PC-9 (cell line): ENCODE results near the gene AMOTL2. TPM values are rescaled to one million over a fixed set of nuclear protein-coding genes. Genes with fewer than 3 reads are reported as not detected.
A peak's percentile ranks its signal among the peaks of the same experiment; 100 is the strongest.

Experiments
- BruUV-seq: library from RNA; stranded (reverse); fragments of 400-500 nt; replicated peaks from 2 replicates; lab custom pipeline; 2021; lab: Mats Ljungman, UMichigan
- CTCF ChIA-PET: fragments of 300-600 bp; sonication (Branson Sonifier 250); formaldehyde crosslinking; loops from one replicate; lab custom pipeline; 2022; ENCODE audit warnings: antibody characterized with exemption; lab: Charles Lee
- POLR2A ChIA-PET: fragments of 300-600 bp; sonication (Branson Sonifier 250); formaldehyde crosslinking; loops from one replicate; lab custom pipeline; 2022; ENCODE audit warnings: antibody characterized with exemption; ENCODE audit not compliant: unreplicated experiment; lab: Charles Lee
- DNase-seq, 2 experiments: peaks; one replicate each; pipeline versions ENCODE4 v3.0.0 to v3.0.0-alpha.2; 2015 to 2022; ENCODE audit warnings: mixed read lengths in 1 of 2
- H2AFZ ChIP-seq: fragments of 200-600 bp; sonication (generic); 2 replicates; pipeline ENCODE4 v1.8.1; 2017; ENCODE audit warnings: antibody characterized with exemption
- H3F3A ChIP-seq: fragments of 200-600 bp; sonication (generic); 2 replicates; pipeline ENCODE4 v1.8.1; 2017; ENCODE audit warnings: antibody characterized with exemption, mild to moderate bottlenecking, low read depth; ENCODE audit not compliant: insufficient read depth
- H3K27ac ChIP-seq: fragments of 200-600 bp; sonication (generic); 2 replicates; pipeline ENCODE4 v1.6.1; 2016; ENCODE audit warnings: mixed run types
- H3K27me3 ChIP-seq: fragments of 200-600 bp; sonication (generic); 2 replicates; pipeline ENCODE4 v1.6.1; 2016; ENCODE audit warnings: low read depth, mixed run types; ENCODE audit not compliant: insufficient read depth
- H3K36me3 ChIP-seq: fragments of 200-600 bp; sonication (generic); 2 replicates; pipeline ENCODE4 v1.6.1; 2016; ENCODE audit warnings: low read depth, mixed run types
- H3K4me1 ChIP-seq: fragments of 200-600 bp; sonication (generic); replicated peaks from 2 replicates; pipeline ENCODE4 v1.6.1; 2016; ENCODE audit warnings: mixed run types; ENCODE audit not compliant: insufficient read depth
- H3K4me2 ChIP-seq: fragments of 200-600 bp; sonication (generic); 2 replicates; pipeline ENCODE4 v1.6.1; 2017; ENCODE audit warnings: mixed run types
- H3K4me3 ChIP-seq: fragments of 200-600 bp; sonication (generic); 2 replicates; pipeline ENCODE4 v1.6.1; 2016; ENCODE audit warnings: mixed run types
- H3K79me2 ChIP-seq: fragments of 200-600 bp; sonication (generic); 2 replicates; pipeline ENCODE4 v1.6.1; 2017; ENCODE audit warnings: low read depth, mixed run types
- H3K9me2 ChIP-seq: fragments of 200-600 bp; sonication (generic); 2 replicates; pipeline ENCODE4 v1.8.1; 2017; ENCODE audit warnings: mild to moderate bottlenecking; ENCODE audit not compliant: insufficient read depth
- H3K9me3 ChIP-seq: fragments of 200-600 bp; sonication (generic); 2 replicates; pipeline ENCODE4 v1.8.1; 2016; ENCODE audit warnings: low read depth; ENCODE audit not compliant: insufficient read depth
- H4K20me1 ChIP-seq: fragments of 200-600 bp; sonication (generic); 2 replicates; pipeline ENCODE4 v1.8.1; 2017; ENCODE audit not compliant: insufficient read depth
- CTCF ChIP-seq: fragments of 200-600 bp; sonication (generic); conservative IDR thresholded peaks from 2 replicates; pipeline ENCODE4 v1.6.1; 2017; ENCODE audit warnings: mixed run types, antibody characterized with exemption, mild to moderate bottlenecking, moderate library complexity
- EZH2 ChIP-seq: fragments of 200-600 bp; sonication (generic); IDR thresholded peaks from 2 replicates; pipeline ENCODE4 v1.8.0; 2017; ENCODE audit warnings: antibody characterized with exemption, low read depth
- intact Hi-C: fragments of 100-400 bp; cut with micrococcal nuclease; formaldehyde crosslinking; loops from one replicate; pipeline ENCODE4 v1.10.0; 2022; ENCODE audit not compliant: unreplicated experiment
- microRNA-seq: library from miRNA; unstranded; fragments of <30 nt; microRNA quantifications from one replicate; pipeline ENCODE4 v1.2.0, GENCODE V29; 2021; ENCODE audit warnings: borderline number of aligned reads, borderline replicate concordance
- total RNA-seq: library from RNA; stranded (reverse); gene quantifications from 2 replicates; pipeline ENCODE4 v1.2.3, GENCODE V29; 2021

AMOTL2 gene
- total RNA-seq, 1 experiment from 2014 or later: 147 TPM

GRCh38 chr3:134308350-134308891, 65.8 kb downstream of the AMOTL2 start:
- Histone ChIP-seq H3K4me1 (peaks cover 52% of the 10 kb centered on the region), H3K27ac (peak overlapping the region; percentile 98)
- POLR2A ChIA-PET: interaction anchor here (0.5 to 0.8 kb wide), 3 partner anchors 23 to 96 kb away, joined by 3 to 11 read pairs (median 10); no protein-coding TSS in a partner anchor

GRCh38 chr3:134307425-134307824, 66.8 kb downstream of the AMOTL2 start:
- Histone ChIP-seq H3K79me2 (no peaks in the 10 kb centered on the region), H3K9me2 (no peaks in the 10 kb centered on the region), H2AFZ (no peak overlapping the region), H3K27me3 (no peaks in the 10 kb centered on the region), H3K27ac (no peak overlapping the region), H3K36me3 (no peaks in the 10 kb centered on the region), H3K4me2 (no peak overlapping the region), H3K9me3 (no peaks in the 10 kb centered on the region), H4K20me1 (no peaks in the 10 kb centered on the region), H3K4me3 (no peak overlapping the region), H3F3A (peaks cover 26% of the 10 kb centered on the region; the same call in 1 of the 2 replicates), H3K4me1 (peaks cover 45% of the 10 kb centered on the region)
- CTCF ChIA-PET: no interaction called here
- DNase-seq: no peak
- POLR2A ChIA-PET: interaction anchor here (1.0 kb wide), 1 partner anchor 57 kb away, joined by 3 read pairs; no protein-coding TSS in a partner anchor
- no TSS peak for BruUV-seq
- TF ChIP-seq EZH2 (no peak), CTCF (no peak)
- intact Hi-C loops: loop anchor here (5.0 to 10.0 kb wide), 2 partner anchors 290 to 1583 kb away; partner anchors contain the start of gene NPHP3

More at GRCh38 chr3:134308350-134308891, 65.8 kb downstream of the AMOTL2 start:
- H3K79me2 ChIP-seq: peaks cover under 1% of the 10 kb centered on the region
- CTCF ChIA-PET: interaction anchor here (0.6 to 2.0 kb wide), 8 partner anchors 49 to 174 kb away, joined by 3 to 12 read pairs (median 4); no protein-coding TSS in a partner anchor
- peak; percentile 74 to 88 for DNase-seq
- no TSS peak for BruUV-seq
- peaks cover 32% of the 10 kb centered on the region for H3F3A ChIP-seq
- no peaks in the 10 kb centered on the region for H4K20me1 ChIP-seq
- intact Hi-C loops: loop anchor here (1.0 to 10.0 kb wide), 7 partner anchors 95 to 1584 kb away; partner anchors contain the start of gene NPHP3
- H3K9me3 ChIP-seq: no peaks in the 10 kb centered on the region
- no peak overlapping the region for H2AFZ ChIP-seq
- H3K4me3 ChIP-seq: no peak overlapping the region
- no peaks in the 10 kb centered on the region for H3K36me3 ChIP-seq
- TF ChIP-seq EZH2: no peak
- TF ChIP-seq CTCF: peak; percentile 99
- no peaks in the 10 kb centered on the region for H3K9me2 ChIP-seq
- no peaks in the 10 kb centered on the region for H3K27me3 ChIP-seq
- H3K4me2 ChIP-seq: peak overlapping the region; percentile 96

GRCh38 chr3:134306320-134306719, 67.9 kb downstream of the AMOTL2 start:
- no peak for DNase-seq
- H2AFZ ChIP-seq: no peak overlapping the region
- no peaks in the 10 kb centered on the region for H3K36me3 ChIP-seq
- no peak overlapping the region for H3K4me3 ChIP-seq
- ChIA-PET POLR2A (no interaction called here), CTCF (no interaction called here)
- no peaks in the 10 kb centered on the region for H3K9me2 ChIP-seq
- no peaks in the 10 kb centered on the region for H4K20me1 ChIP-seq
- H3K27ac ChIP-seq: no peak overlapping the region
- H3K79me2 ChIP-seq: no peaks in the 10 kb centered on the region
- H3F3A ChIP-seq: peaks cover 16% of the 10 kb centered on the region; the same call in 1 of the 2 replicates
- no TSS peak for BruUV-seq
- TF ChIP-seq CTCF: no peak
- TF ChIP-seq EZH2: no peak
- no peaks in the 10 kb centered on the region for H3K27me3 ChIP-seq
- H3K4me1 ChIP-seq: peaks cover 34% of the 10 kb centered on the region
- intact Hi-C loops: loop anchor here (5.0 to 10.0 kb wide), 2 partner anchors 291 to 1582 kb away; partner anchors contain the start of gene NPHP3
- no peak overlapping the region for H3K4me2 ChIP-seq
- H3K9me3 ChIP-seq: no peaks in the 10 kb centered on the region

Small RNA genes lying within 50 kb of the gene (microRNA-seq; reads per million reads assigned to microRNA genes)
- 4.7 reads per million for gene MIR6827

Other genes with a start within 250 kb of the AMOTL2 start
- 74.6 and 93.7 TPM in 2 replicates for gene RYK, start 123.6 kb downstream of the AMOTL2 start, total RNA-seq
- 52.7 and 61.8 TPM in 2 replicates for gene ANAPC13, start 111.5 kb upstream of the AMOTL2 start, total RNA-seq
- 28.5 and 31.5 TPM in 2 replicates for gene CEP63, start 111.6 kb upstream of the AMOTL2 start, total RNA-seq